CD4-positive, alpha-beta T cell (primary cell): ENCODE measurements around the gene PHETA1. TPM values are rescaled to one million over a fixed set of nuclear protein-coding genes. Genes with fewer than 3 reads are reported as not detected.

ENCODE experiments used
- ATAC-seq: fragments of 200-7000 bp; cut with Tn5 transposase; one replicate; pipeline ENCODE4 v1.10.0; 2022; ENCODE audit warnings: mild to moderate bottlenecking; ENCODE audit not compliant: poor library complexity
- CTCF ChIA-PET: fragments of 350-600 bp; sonication (Branson Sonifier 250); formaldehyde crosslinking; loops from one replicate; lab custom pipeline; 2021; ENCODE audit warnings: antibody characterized with exemption, inconsistent platforms; lab: Charles Lee
- POLR2A ChIA-PET: fragments of 350-600 bp; sonication (Branson Sonifier 250); formaldehyde crosslinking; loops from one replicate; lab custom pipeline; 2021; ENCODE audit warnings: antibody characterized with exemption, inconsistent platforms; lab: Charles Lee
- DNase-seq, 14 experiments: peaks; one replicate each; pipeline ENCODE4 v3.0.0-alpha.2; 2013 to 2020; ENCODE audit warnings: mixed read lengths in 2 of 14
- H3K27ac ChIP-seq, 2 donors: one replicate each; pipeline versions ENCODE4 v1.5.1 to v1.7.0; 2013; ENCODE audit warnings: low read length in 2 of 2, low read depth in 1 of 2, mild to moderate bottlenecking in 1 of 2
- H3K27me3 ChIP-seq, 2 experiments: 1 replicate in 1 of 2; 2 replicates in 1 of 2; pipeline versions ENCODE4 v1.6.1 to v1.7.0; 2013; ENCODE audit warnings: low read length in 2 of 2, control low read depth in 1 of 2, mild to moderate bottlenecking in 1 of 2, moderate library complexity in 1 of 2; ENCODE audit not compliant: insufficient read depth in 2 of 2, control insufficient read depth in 1 of 2
- H3K36me3 ChIP-seq: one replicate; pipeline ENCODE4 v1.6.1; 2013; ENCODE audit warnings: low read length, control low read depth; ENCODE audit not compliant: insufficient read depth
- H3K4me1 ChIP-seq: one replicate; pipeline ENCODE4 v1.6.1; 2013; ENCODE audit warnings: low read length, control low read depth; ENCODE audit not compliant: insufficient read depth
- H3K4me3 ChIP-seq: one replicate; pipeline ENCODE4 v1.5.1; 2013; ENCODE audit warnings: mild to moderate bottlenecking, low read length, moderate library complexity
- H3K9me3 ChIP-seq, 2 experiments: 1 replicate in 1 of 2; 2 replicates in 1 of 2; pipeline versions ENCODE4 v1.6.1 to v1.7.0; 2013; ENCODE audit warnings: low read length in 2 of 2, mild to moderate bottlenecking in 2 of 2, control low read depth in 1 of 2, moderate library complexity in 1 of 2; ENCODE audit not compliant: control insufficient read depth in 1 of 2, insufficient read depth in 1 of 2
- H3K27ac Mint-ChIP-seq: one replicate; pipeline ENCODE4 v1.8.0; 2020; ENCODE audit warnings: mixed read lengths
- H3K27me3 Mint-ChIP-seq: one replicate; pipeline ENCODE4 v1.8.0; 2021; ENCODE audit warnings: mixed read lengths
- H3K36me3 Mint-ChIP-seq: one replicate; pipeline ENCODE4 v1.8.0; 2021; ENCODE audit warnings: low read depth, mixed read lengths
- H3K4me1 Mint-ChIP-seq: one replicate; pipeline ENCODE4 v1.8.0; 2021; ENCODE audit warnings: low read depth, mixed read lengths
- H3K4me3 Mint-ChIP-seq: one replicate; pipeline ENCODE4 v1.8.0; 2020; ENCODE audit warnings: mild to moderate bottlenecking, mixed read lengths
- H3K9me3 Mint-ChIP-seq: one replicate; pipeline ENCODE4 v1.8.0; 2020; ENCODE audit warnings: mixed read lengths
- intact Hi-C, 2 experiments: fragments of 100-400 bp; cut with DNase I in 1 of 2; cut with micrococcal nuclease in 1 of 2; formaldehyde crosslinking; loops; one replicate each; pipeline versions ENCODE4 v1.15.1 to v1.9.0; 2023 to 2025; cut with DNase I, micrococcal nuclease
- total RNA-seq, 174 experiments: library from RNA in 2 of 174; stranded (reverse) in 2 of 174; gene quantifications; one replicate each; pipeline ENCODE4 v1.2.3 and lab custom pipeline; 2021 to 2026
- TF ChIP-seq, protein P1 (sequence below): fragments of 200-600 bp; IDR thresholded peaks from one replicate; pipeline ENCODE4 v1.8.0; 2022; ENCODE audit warnings: antibody characterized with exemption, mild to moderate bottlenecking

The PHETA1 gene
- total RNA-seq, 2 experiments from 2014 or later: 1.3 to 1.7 TPM

DNA sequence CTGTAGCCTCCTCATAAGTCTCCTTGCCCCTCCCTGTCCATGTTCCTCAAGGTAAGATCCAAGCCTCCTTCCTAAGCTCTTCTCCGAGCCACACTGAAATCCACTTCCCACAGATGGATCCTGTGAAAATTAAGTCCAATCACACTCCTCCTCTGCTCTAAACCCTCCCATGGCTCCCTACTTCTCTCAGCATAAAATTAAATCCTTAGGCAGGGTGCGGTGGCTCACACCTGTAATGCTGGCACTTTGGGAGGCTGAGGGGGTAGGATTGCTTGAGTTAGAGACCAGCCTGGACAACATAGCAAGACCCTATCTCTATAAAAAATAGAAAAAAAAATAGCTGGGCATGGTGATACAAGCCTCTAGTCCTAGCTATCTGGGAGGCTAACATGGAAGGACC, 2.3 kb downstream of the PHETA1 start:
- H3K9me3 ChIP-seq: peaks cover 0 to 5% of the 10 kb centered on the region in 2 experiments
- H3K4me1 ChIP-seq: peaks cover 24% of the 10 kb centered on the region
- H3K9me3 Mint-ChIP-seq: no peaks in the 10 kb centered on the region
- H3K4me3 Mint-ChIP-seq: no peak overlapping the region
- ChIA-PET CTCF (interaction anchor here (1.5 kb wide), 1 partner anchor 31 kb away, joined by 4 read pairs; no protein-coding TSS in a partner anchor), POLR2A (no interaction called here)
- no peak overlapping the region for H3K27ac Mint-ChIP-seq
- H3K27me3 ChIP-seq: no peaks in the 10 kb centered on the region
- H3K27me3 Mint-ChIP-seq: no peaks in the 10 kb centered on the region
- H3K4me1 Mint-ChIP-seq: peaks cover 21% of the 10 kb centered on the region
- no peak for ATAC-seq
- no peak for DNase-seq
- H3K36me3 ChIP-seq: no peaks in the 10 kb centered on the region
- TF ChIP-seq, protein P1, sequence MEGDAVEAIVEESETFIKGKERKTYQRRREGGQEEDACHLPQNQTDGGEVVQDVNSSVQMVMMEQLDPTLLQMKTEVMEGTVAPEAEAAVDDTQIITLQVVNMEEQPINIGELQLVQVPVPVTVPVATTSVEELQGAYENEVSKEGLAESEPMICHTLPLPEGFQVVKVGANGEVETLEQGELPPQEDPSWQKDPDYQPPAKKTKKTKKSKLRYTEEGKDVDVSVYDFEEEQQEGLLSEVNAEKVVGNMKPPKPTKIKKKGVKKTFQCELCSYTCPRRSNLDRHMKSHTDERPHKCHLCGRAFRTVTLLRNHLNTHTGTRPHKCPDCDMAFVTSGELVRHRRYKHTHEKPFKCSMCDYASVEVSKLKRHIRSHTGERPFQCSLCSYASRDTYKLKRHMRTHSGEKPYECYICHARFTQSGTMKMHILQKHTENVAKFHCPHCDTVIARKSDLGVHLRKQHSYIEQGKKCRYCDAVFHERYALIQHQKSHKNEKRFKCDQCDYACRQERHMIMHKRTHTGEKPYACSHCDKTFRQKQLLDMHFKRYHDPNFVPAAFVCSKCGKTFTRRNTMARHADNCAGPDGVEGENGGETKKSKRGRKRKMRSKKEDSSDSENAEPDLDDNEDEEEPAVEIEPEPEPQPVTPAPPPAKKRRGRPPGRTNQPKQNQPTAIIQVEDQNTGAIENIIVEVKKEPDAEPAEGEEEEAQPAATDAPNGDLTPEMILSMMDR: no peak
- H3K36me3 Mint-ChIP-seq: no peaks in the 10 kb centered on the region
- H3K27ac ChIP-seq: no peak overlapping the region
- intact Hi-C loops: loop anchor here in 1 of 2 experiments (10.0 kb wide), 1 partner anchor 1988 kb away; the partner anchor contains the start of gene PLBD2
- H3K4me3 ChIP-seq: no peak overlapping the region

DNA sequence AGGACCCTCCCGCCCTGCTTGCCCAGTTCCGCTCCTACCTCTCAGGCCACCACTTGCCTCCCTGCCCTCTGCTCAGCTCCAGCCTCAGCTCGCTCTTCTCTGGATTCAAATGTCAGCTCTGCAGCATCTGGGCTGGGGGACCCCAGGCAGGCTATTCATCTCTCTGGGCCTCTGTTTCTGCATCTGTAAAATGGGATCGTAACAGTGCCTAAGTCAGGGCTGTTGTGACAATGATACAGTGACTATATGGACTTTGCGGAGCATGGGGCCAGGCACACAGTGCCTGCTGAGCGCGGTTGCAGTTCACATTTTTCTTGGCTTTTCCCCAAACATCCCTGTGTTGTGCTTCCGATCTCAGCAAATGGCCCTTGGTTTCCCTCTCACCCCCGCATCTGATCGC, 2.8 kb downstream of the PHETA1 start:
- Mint-ChIP-seq H3K27ac (no peak overlapping the region), H3K9me3 (no peaks in the 10 kb centered on the region), H3K4me3 (no peak overlapping the region), H3K4me1 (peaks cover 21% of the 10 kb centered on the region), H3K36me3 (no peaks in the 10 kb centered on the region), H3K27me3 (no peaks in the 10 kb centered on the region)
- DNase-seq: no peak
- TF ChIP-seq, protein P1: no peak
- ChIA-PET CTCF (interaction anchor here (1.5 kb wide), 1 partner anchor 31 kb away, joined by 4 read pairs; no protein-coding TSS in a partner anchor), POLR2A (no interaction called here)
- intact Hi-C loops: loop anchor here in 1 of 2 experiments (10.0 kb wide), 1 partner anchor 1989 kb away; the partner anchor contains the start of gene PLBD2
- Histone ChIP-seq H3K4me3 (no peak overlapping the region), H3K27ac (no peak overlapping the region), H3K9me3 (peaks cover 0 to 5% of the 10 kb centered on the region in 2 experiments), H3K36me3 (no peaks in the 10 kb centered on the region), H3K27me3 (no peaks in the 10 kb centered on the region), H3K4me1 (peaks cover 24% of the 10 kb centered on the region)
- no peak for ATAC-seq

DNA sequence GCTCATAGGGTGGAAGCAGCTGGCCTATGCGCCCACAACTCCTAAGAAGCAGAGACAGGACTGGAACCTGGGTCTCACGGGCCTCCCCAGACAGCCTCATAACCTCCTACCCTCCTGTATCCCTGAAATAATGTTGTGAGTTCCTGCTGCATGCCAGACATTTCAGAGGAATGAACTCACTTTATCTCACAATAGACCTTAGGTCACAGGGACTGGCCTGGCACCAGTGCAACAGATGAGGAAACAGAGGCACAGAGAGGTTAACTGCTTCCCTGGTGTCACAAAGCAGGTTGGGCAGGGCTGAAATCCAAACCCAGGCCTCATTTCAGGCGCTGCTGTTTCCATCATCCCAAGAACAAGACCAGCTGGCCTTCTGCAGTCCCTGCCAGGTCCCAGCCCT, 5.3 kb downstream of the PHETA1 start:
- DNase-seq (no peak), ATAC-seq (no peak)
- Mint-ChIP-seq H3K27me3 (peaks cover 10% of the 10 kb centered on the region), H3K9me3 (no peaks in the 10 kb centered on the region), H3K4me1 (peaks cover 15% of the 10 kb centered on the region), H3K36me3 (no peaks in the 10 kb centered on the region), H3K4me3 (peak overlapping the region; percentile 20), H3K27ac (no peak overlapping the region)
- TF ChIP-seq, protein P1: no peak
- Histone ChIP-seq H3K27ac (no peak overlapping the region), H3K4me1 (peaks cover 18% of the 10 kb centered on the region), H3K27me3 (no peaks in the 10 kb centered on the region), H3K4me3 (no peak overlapping the region), H3K36me3 (no peaks in the 10 kb centered on the region), H3K9me3 (peaks cover 0 to 5% of the 10 kb centered on the region in 2 experiments)
- POLR2A ChIA-PET: no interaction called here
- intact Hi-C loops: loop anchor here in 1 of 2 experiments (10.0 kb wide), 1 partner anchor 1991 kb away; the partner anchor contains the start of gene PLBD2
- CTCF ChIA-PET: no interaction called here
